IMR-90 (cell line): ENCODE results near the gene PLXDC2. TPM values are rescaled to one million over a fixed set of nuclear protein-coding genes. Genes with fewer than 3 reads are reported as not detected.

Experiments used
- ATAC-seq: fragments of 200-7000 bp; cut with Tn5 transposase; 2 replicates; pipeline ENCODE4 v1.9.1; 2020; ENCODE audit warnings: low read depth, mild to moderate bottlenecking, moderate library complexity
- BruUV-seq: library from RNA; stranded (reverse); fragments of 400-500 nt; replicated peaks from 2 replicates; lab custom pipeline; 2021; lab: Mats Ljungman, UMichigan
- CTCF ChIA-PET: fragments of 300-600 bp; formaldehyde crosslinking; extraction: SDS; loops from one replicate; lab custom pipeline; 2021; ENCODE audit warnings: antibody characterized with exemption; lab: Yijun Ruan, JAX
- POLR2A ChIA-PET: fragments of 300-600 bp; sonication (Branson Sonifier 250); formaldehyde crosslinking; loops from one replicate; lab custom pipeline; 2022; ENCODE audit warnings: antibody characterized with exemption; ENCODE audit not compliant: unreplicated experiment; lab: Charles Lee
- DNase-seq: peaks from one replicate; pipeline ENCODE4 v3.0.0; 2013
- H2AFZ ChIP-seq: replicated peaks from 2 replicates; pipeline ENCODE3; 2013; ENCODE audit warnings: low read length, mild to moderate bottlenecking; ENCODE audit not compliant: poor library complexity
- H2AK5ac ChIP-seq: 2 replicates; pipeline ENCODE4 v1.6.1; 2013; ENCODE audit warnings: low read depth, low read length, inconsistent platforms
- H2AK9ac ChIP-seq: replicated peaks from 2 replicates; pipeline ENCODE3; 2013; ENCODE audit warnings: mild to moderate bottlenecking, low read depth, low read length, moderate library complexity; ENCODE audit not compliant: poor library complexity
- H2BK120ac ChIP-seq: 2 replicates; pipeline ENCODE4 v1.6.1; 2013; ENCODE audit warnings: low read depth, low read length, inconsistent platforms
- H2BK15ac ChIP-seq: 3 replicates; pipeline ENCODE4 v1.6.1; 2013; ENCODE audit warnings: low read depth, low read length, inconsistent platforms
- H2BK20ac ChIP-seq: 2 replicates; pipeline ENCODE4 v1.6.1; 2013; ENCODE audit warnings: low read depth, mild to moderate bottlenecking, inconsistent platforms, low read length, moderate library complexity
- H2BK5ac ChIP-seq: 2 replicates; pipeline ENCODE4 v1.6.1; 2013; ENCODE audit warnings: mild to moderate bottlenecking, low read depth, low read length, inconsistent platforms; ENCODE audit not compliant: poor library complexity, severe bottlenecking
- H3K14ac ChIP-seq: replicated peaks from 2 replicates; pipeline ENCODE4 v1.6.1; 2013; ENCODE audit warnings: low read depth, low read length, inconsistent platforms
- H3K18ac ChIP-seq: 2 replicates; pipeline ENCODE4 v1.6.1; 2013; ENCODE audit warnings: low read depth, low read length, control low read depth
- H3K23ac ChIP-seq: 2 replicates; pipeline ENCODE4 v1.6.1; 2013; ENCODE audit warnings: low read depth, low read length, inconsistent platforms
- H3K27ac ChIP-seq: 2 replicates; pipeline ENCODE4 v1.5.1; 2013; ENCODE audit warnings: mild to moderate bottlenecking, control low read depth, low read length; ENCODE audit not compliant: insufficient read depth
- H3K27me3 ChIP-seq: 2 replicates; pipeline ENCODE4 v1.6.1; 2013; ENCODE audit warnings: low read length; ENCODE audit not compliant: control insufficient read depth, insufficient read depth
- H3K36me3 ChIP-seq: 2 replicates; pipeline ENCODE4 v1.6.1; 2013; ENCODE audit warnings: low read length, mixed read lengths; ENCODE audit not compliant: control insufficient read depth, insufficient read depth
- H3K4ac ChIP-seq: 2 replicates; pipeline ENCODE4 v1.6.1; 2013; ENCODE audit warnings: low read depth, low read length, inconsistent platforms
- H3K4me1 ChIP-seq: 2 replicates; pipeline ENCODE4 v1.6.1; 2013; ENCODE audit warnings: low read length, mixed read lengths; ENCODE audit not compliant: control insufficient read depth, insufficient read depth
- H3K4me2 ChIP-seq: 2 replicates; pipeline ENCODE4 v1.6.1; 2013; ENCODE audit warnings: low read depth, mild to moderate bottlenecking, control low read depth, low read length, moderate library complexity
- H3K4me3 ChIP-seq: 2 replicates; pipeline ENCODE4 v1.5.1; 2013; ENCODE audit warnings: low read depth, mild to moderate bottlenecking, control low read depth, low read length, moderate library complexity; ENCODE audit not compliant: insufficient read depth
- H3K56ac ChIP-seq: 2 replicates; pipeline ENCODE4 v1.6.1; 2013; ENCODE audit warnings: low read length, inconsistent platforms; ENCODE audit not compliant: insufficient read depth; ENCODE audit errors: extremely low read depth
- H3K79me1 ChIP-seq, 2 experiments: 2 replicates each; pipeline ENCODE4 v1.6.1; 2013; ENCODE audit warnings: low read length in 2 of 2, inconsistent platforms in 1 of 2, low read depth in 1 of 2
- H3K9ac ChIP-seq: 2 replicates; pipeline ENCODE4 v1.6.1; 2013; ENCODE audit warnings: low read depth, low read length, control low read depth
- H3K9me1 ChIP-seq: 2 replicates; pipeline ENCODE4 v1.6.1; 2013; ENCODE audit warnings: low read length, inconsistent platforms; ENCODE audit not compliant: insufficient read depth
- H3K9me3 ChIP-seq: 2 replicates; pipeline ENCODE4 v1.6.1; 2013; ENCODE audit warnings: low read length; ENCODE audit not compliant: control insufficient read depth, insufficient read depth
- H4K20me1 ChIP-seq: 2 replicates; pipeline ENCODE4 v1.6.1; 2013; ENCODE audit warnings: low read length, inconsistent platforms; ENCODE audit not compliant: insufficient read depth
- H4K5ac ChIP-seq: 2 replicates; pipeline ENCODE4 v1.6.1; 2013; ENCODE audit warnings: mild to moderate bottlenecking, low read depth, low read length, control low read depth
- H4K8ac ChIP-seq, 2 experiments: 2 replicates each; pipeline ENCODE4 v1.6.1; 2013; ENCODE audit warnings: low read depth in 2 of 2, low read length in 2 of 2, control low read depth in 1 of 2, inconsistent platforms in 1 of 2
- H4K91ac ChIP-seq: 2 replicates; pipeline ENCODE4 v1.6.1; 2013; ENCODE audit warnings: low read depth, low read length, inconsistent platforms; ENCODE audit not compliant: insufficient read depth
- BHLHE40 ChIP-seq: fragments of 150-350 bp; IDR thresholded peaks from 2 replicates; pipeline ENCODE4 v1.6.1; 2016; ENCODE audit warnings: mild to moderate bottlenecking, low read depth, low read length
- CEBPB ChIP-seq: IDR thresholded peaks from 2 replicates; pipeline ENCODE4 v1.6.1; 2012; ENCODE audit warnings: low read depth, low read length, improper control_type of control experiment
- CTCF ChIP-seq: conservative IDR thresholded peaks from 2 replicates; pipeline ENCODE4 v1.5.1; 2012; ENCODE audit warnings: mild to moderate bottlenecking, low read depth, low read length, improper control_type of control experiment
- ELK1 ChIP-seq: fragments of 150-350 bp; IDR thresholded peaks from 2 replicates; pipeline ENCODE4 v1.6.1; 2016; ENCODE audit warnings: low read depth, mild to moderate bottlenecking, low read length, moderate library complexity, borderline replicate concordance
- MAFK ChIP-seq: IDR thresholded peaks from 2 replicates; pipeline ENCODE4 v1.6.1; 2012; ENCODE audit warnings: low read depth, low read length, improper control_type of control experiment
- MAZ ChIP-seq: IDR thresholded peaks from 2 replicates; pipeline ENCODE4 v1.6.1; 2012; ENCODE audit warnings: low read depth, mild to moderate bottlenecking, low read length, improper control_type of control experiment, moderate library complexity, borderline replicate concordance
- MXI1 ChIP-seq: IDR thresholded peaks from 2 replicates; pipeline ENCODE4 v1.6.1; 2012; ENCODE audit warnings: low read depth, mild to moderate bottlenecking, low read length, moderate library complexity, borderline replicate concordance
- NFE2L2 ChIP-seq: fragments of 150-350 bp; IDR thresholded peaks from 2 replicates; pipeline ENCODE4 v1.6.1; 2016; ENCODE audit warnings: low read depth, mild to moderate bottlenecking, low read length
- POLR2A ChIP-seq: IDR thresholded peaks from 2 replicates; pipeline ENCODE4 v1.6.1; 2012; ENCODE audit warnings: mild to moderate bottlenecking, low read depth, low read length
- RAD21 ChIP-seq: IDR thresholded peaks from 2 replicates; pipeline ENCODE4 v1.6.1; 2012; ENCODE audit warnings: low read length, improper control_type of control experiment
- RFX5 ChIP-seq: IDR thresholded peaks from 2 replicates; pipeline ENCODE4 v1.8.0; 2012; ENCODE audit warnings: low read depth, mild to moderate bottlenecking, low read length, moderate library complexity
- SMC3 ChIP-seq: fragments of 150-350 bp; IDR thresholded peaks from 2 replicates; pipeline ENCODE4 v1.6.1; 2016; ENCODE audit warnings: low read depth, mild to moderate bottlenecking, antibody characterized with exemption, low read length, moderate library complexity
- WGBS, 2 experiments: methylation state at CpG; one replicate each; pipeline versions ENCODE4 v1.1.5 to v1.1.7; 2013; ENCODE audit warnings: missing lambda C conversion rate in 2 of 2; ENCODE audit not compliant: insufficient read length in 1 of 2; ENCODE audit errors: extremely low coverage in 2 of 2; 5-methylcytosine and 5-hydroxymethylcytosine counted together
- dilution Hi-C: fragments of 300-500 bp; cut with HindIII; formaldehyde crosslinking; loops from one replicate; pipeline ENCODE4 v1.14.3; 2018; ENCODE audit warnings: low sequenced_read_pairs; ENCODE audit not compliant: unreplicated experiment
- in situ Hi-C: fragments of 300-500 bp; cut with MboI; formaldehyde crosslinking; loops from 3 replicates; pipeline ENCODE4 v1.14.3; 2019; ENCODE audit warnings: low sequenced_read_pairs, inconsistent platforms, mixed read lengths
- intact Hi-C: fragments of 100-400 bp; cut with micrococcal nuclease; formaldehyde crosslinking; loops from 2 replicates; pipeline ENCODE4 v1.10.0; 2022
- polyA plus RNA-seq, 3 experiments: library from polyadenylated mRNA; depleted of rRNA; stranded (reverse); fragments of >200 nt; gene quantifications; 2 replicates each; pipeline ENCODE4 v1.2.3, GENCODE V29; 2012; ENCODE audit warnings: low replicate concordance in 1 of 3
- total RNA-seq: library from RNA; depleted of rRNA; stranded (reverse); fragments of >200 nt; gene quantifications from 2 replicates; pipeline ENCODE4 v1.2.3, GENCODE V29; 2012
- TF ChIP-seq, protein P1 (sequence below): fragments of 150-350 bp; IDR thresholded peaks from 2 replicates; pipeline ENCODE4 v1.6.1; 2017; ENCODE audit warnings: mild to moderate bottlenecking, antibody characterized with exemption, low read length, low read depth

The PLXDC2 gene
- total and polyA plus RNA-seq, 2 of the 4 experiments (the other 2 are of a cell fraction), result 3.2 to 6.1 TPM

GRCh38 chr10:19767876-19768275 is 48.4 kb upstream of the PLXDC2 start:
- no peak overlapping the region for H2BK15ac ChIP-seq
- H3K9me3 ChIP-seq, result no peaks in the 10 kb centered on the region
- CTCF ChIA-PET, result no interaction called here
- no peaks in the 10 kb centered on the region for H3K9me1 ChIP-seq
- ATAC-seq, result no peak
- no TSS peak for BruUV-seq
- dilution Hi-C loops (no loop called here), intact Hi-C loops (no loop called here), in situ Hi-C loops (no loop called here)
- H3K14ac ChIP-seq, result no peak overlapping the region
- H3K9ac ChIP-seq, result no peak overlapping the region
- H3K36me3 ChIP-seq, result no peaks in the 10 kb centered on the region
- POLR2A ChIA-PET, result no interaction called here
- H4K20me1 ChIP-seq, result no peaks in the 10 kb centered on the region
- H2BK5ac ChIP-seq, result no peak overlapping the region
- H3K4me3 ChIP-seq, result no peak overlapping the region
- no peaks in the 10 kb centered on the region for H3K79me1 ChIP-seq
- no peak overlapping the region for H2BK120ac ChIP-seq
- WGBS, 2 experiments, result no CpG with 5 or more reads among the region's 7 CpGs
- no peaks in the 10 kb centered on the region for H3K4me1 ChIP-seq
- no peak overlapping the region for H3K4ac ChIP-seq
- no peak overlapping the region for H2BK20ac ChIP-seq
- H3K27me3 ChIP-seq, result no peaks in the 10 kb centered on the region
- H4K91ac ChIP-seq, result no peak overlapping the region
- no peak for DNase-seq
- H2AK5ac ChIP-seq, result no peak overlapping the region
- no peak overlapping the region for H2AK9ac ChIP-seq
- H3K4me2 ChIP-seq, result no peak overlapping the region
- no peak overlapping the region for H3K56ac ChIP-seq
- peak overlapping the region; percentile 65 for H2AFZ ChIP-seq
- TF ChIP-seq MXI1, result no peak
- no peak for TF ChIP-seq MAZ
- no peak for TF ChIP-seq BHLHE40
- no peak for TF ChIP-seq POLR2A
- no peak for TF ChIP-seq ELK1
- TF ChIP-seq SMC3, result no peak
- TF ChIP-seq RFX5, result no peak
- TF ChIP-seq MAFK, result no peak
- no peak for TF ChIP-seq CTCF
- TF ChIP-seq, protein P1, sequence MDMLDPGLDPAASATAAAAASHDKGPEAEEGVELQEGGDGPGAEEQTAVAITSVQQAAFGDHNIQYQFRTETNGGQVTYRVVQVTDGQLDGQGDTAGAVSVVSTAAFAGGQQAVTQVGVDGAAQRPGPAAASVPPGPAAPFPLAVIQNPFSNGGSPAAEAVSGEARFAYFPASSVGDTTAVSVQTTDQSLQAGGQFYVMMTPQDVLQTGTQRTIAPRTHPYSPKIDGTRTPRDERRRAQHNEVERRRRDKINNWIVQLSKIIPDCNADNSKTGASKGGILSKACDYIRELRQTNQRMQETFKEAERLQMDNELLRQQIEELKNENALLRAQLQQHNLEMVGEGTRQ, result no peak
- no peak for TF ChIP-seq NFE2L2
- TF ChIP-seq RAD21, result no peak
- TF ChIP-seq CEBPB, result no peak
- H4K8ac ChIP-seq, result no peak overlapping the region
- no peak overlapping the region for H3K18ac ChIP-seq
- no peak overlapping the region for H4K5ac ChIP-seq
- H3K23ac ChIP-seq, result no peak overlapping the region
- no peak overlapping the region for H3K27ac ChIP-seq
